Loucy (cell line): ENCODE measurements around the gene MS4A6A.

Source experiments
- CTCF ChIP-seq: fragments of 200-600 bp; sonication (generic); conservative IDR thresholded peaks from 2 replicates; pipeline ENCODE4 v1.5.1; 2014; ENCODE audit warnings: mild to moderate bottlenecking, antibody characterized with exemption, low read length
- EZH2phosphoT487 ChIP-seq: fragments of 200-600 bp; IDR thresholded peaks from 2 replicates; pipeline ENCODE4 v1.6.1; 2018; ENCODE audit warnings: antibody characterized with exemption, mild to moderate bottlenecking, moderate library complexity, borderline replicate concordance

- no peak for TF ChIP-seq CTCF
- no peak for TF ChIP-seq EZH2phosphoT487
Measured at GRCh38 chr11:60184824-60185511, 2.1 kb upstream of the MS4A6A start.
